T-helper 17 cell (primary cell): ENCODE data around the gene COX4I1. TPM values are rescaled to one million over a fixed set of nuclear protein-coding genes. Genes with fewer than 3 reads are reported as not detected.
"Not testable (repeated sequence)": the region's sequence is repeated elsewhere in the genome, so short reads cannot be mapped to it uniquely, and the experiment has no call there.

Experiments used
- ATAC-seq: fragments of 150-1000 bp; cut with Tn5 transposase; 2 replicates; pipeline ENCODE4 v1.10.0; 2021; ENCODE audit warnings: mild to moderate bottlenecking, moderate library complexity
- DNase-seq, 3 donors: peaks; one replicate each; pipeline versions ENCODE4 v3.0.0 to v3.0.0-alpha.2; 2020 to 2021
- H3K9me3 ChIP-seq: one replicate; pipeline ENCODE4 v1.7.0; 2013; ENCODE audit warnings: low read length, mild to moderate bottlenecking; ENCODE audit not compliant: control insufficient read depth, poor library complexity, severe bottlenecking
- H3K27ac Mint-ChIP-seq: one replicate; pipeline ENCODE4 v1.8.0; 2022; ENCODE audit warnings: mild to moderate bottlenecking, moderate library complexity, mixed read lengths
- H3K27me3 Mint-ChIP-seq: one replicate; pipeline ENCODE4 v1.8.0; 2022; ENCODE audit warnings: mixed read lengths
- H3K36me3 Mint-ChIP-seq: one replicate; pipeline ENCODE4 v1.8.0; 2022; ENCODE audit warnings: low read depth, mixed read lengths
- H3K4me1 Mint-ChIP-seq: one replicate; pipeline ENCODE4 v1.8.0; 2022; ENCODE audit warnings: mild to moderate bottlenecking, mixed read lengths
- H3K4me3 Mint-ChIP-seq: one replicate; pipeline ENCODE4 v1.8.0; 2022; ENCODE audit warnings: mild to moderate bottlenecking, moderate library complexity, mixed read lengths
- total RNA-seq, 4 donors: library from RNA in 2 of 4; stranded (reverse) in 2 of 4; gene quantifications; one replicate each; pipeline ENCODE4 v1.2.3 and lab custom pipeline; 2022 to 2026

Gene COX4I1
- total RNA-seq, 2 donors from 2014 or later: 526 to 533 TPM

GRCh38 chr16:85812811-85813700 is 13.6 kb downstream of the COX4I1 start:
- ATAC-seq (no peak), DNase-seq (no peak)
- Mint-ChIP-seq H3K27me3 (peaks cover 28% of the 10 kb centered on the region), H3K36me3 (no peaks in the 10 kb centered on the region), H3K4me3 (no peak overlapping the region), H3K27ac (no peak overlapping the region), H3K4me1 (no peaks in the 10 kb centered on the region)
- H3K9me3 ChIP-seq: no peaks in the 10 kb centered on the region

GRCh38 chr16:85816159-85816558 is 16.7 kb downstream of the COX4I1 start:
- no peak overlapping the region for H3K27ac Mint-ChIP-seq
- DNase-seq (no peak), ATAC-seq (no peak)
- H3K36me3 Mint-ChIP-seq: no peaks in the 10 kb centered on the region
- H3K27me3 Mint-ChIP-seq: peaks cover 28% of the 10 kb centered on the region
- H3K4me3 Mint-ChIP-seq: no peak overlapping the region
- H3K9me3 ChIP-seq: no peaks in the 10 kb centered on the region
- peaks cover 3% of the 10 kb centered on the region for H3K4me1 Mint-ChIP-seq

- not testable (repeated sequence) for H3K4me3 Mint-ChIP-seq, H3K9me3 ChIP-seq, H3K36me3 Mint-ChIP-seq, ATAC-seq, DNase-seq, H3K4me1 Mint-ChIP-seq, H3K27ac Mint-ChIP-seq
- H3K27me3 Mint-ChIP-seq: peaks cover 19% of the 10 kb centered on the region
These were observed 17.7 kb downstream of the COX4I1 start for GRCh38 chr16:85817195-85817594.

- Mint-ChIP-seq H3K27me3 (peaks cover 16% of the 10 kb centered on the region), H3K36me3 (no peaks in the 10 kb centered on the region), H3K4me1 (peaks cover 3% of the 10 kb centered on the region), H3K27ac (no peak overlapping the region), H3K4me3 (no peak overlapping the region)
- ATAC-seq: peak; percentile 76
- peak; percentile 64 to 76 (median 65) for DNase-seq
- no peaks in the 10 kb centered on the region for H3K9me3 ChIP-seq
These were observed 19.8 kb downstream of the COX4I1 start for GRCh38 chr16:85819245-85819644.

GRCh38 chr16:85819771-85820170 is 20.3 kb downstream of the COX4I1 start:
- Mint-ChIP-seq H3K4me3 (no peak overlapping the region), H3K27me3 (peaks cover 10% of the 10 kb centered on the region), H3K4me1 (peaks cover 3% of the 10 kb centered on the region), H3K27ac (no peak overlapping the region), H3K36me3 (no peaks in the 10 kb centered on the region)
- DNase-seq (no peak), ATAC-seq (no peak)
- no peaks in the 10 kb centered on the region for H3K9me3 ChIP-seq

- peaks cover 3% of the 10 kb centered on the region for H3K4me1 Mint-ChIP-seq
- no peak overlapping the region for H3K27ac Mint-ChIP-seq
- H3K4me3 Mint-ChIP-seq: no peak overlapping the region
- no peaks in the 10 kb centered on the region for H3K36me3 Mint-ChIP-seq
- ATAC-seq (peak; percentile 13), DNase-seq (no peak)
- no peaks in the 10 kb centered on the region for H3K9me3 ChIP-seq
- H3K27me3 Mint-ChIP-seq: peaks cover 5% of the 10 kb centered on the region
These were observed 21.3 kb downstream of the COX4I1 start for GRCh38 chr16:85820604-85821372.

GRCh38 chr16:85821390-85822135 is 22.1 kb downstream of the COX4I1 start:
- Mint-ChIP-seq H3K4me1 (peaks cover 3% of the 10 kb centered on the region), H3K4me3 (no peak overlapping the region), H3K27ac (no peak overlapping the region), H3K27me3 (peaks cover 4% of the 10 kb centered on the region), H3K36me3 (no peaks in the 10 kb centered on the region)
- no peaks in the 10 kb centered on the region for H3K9me3 ChIP-seq
- ATAC-seq: peak; percentile 86
- DNase-seq: peak; percentile 55 to 80 (median 62)

GRCh38 chr16:85822145-85822544 is 22.6 kb downstream of the COX4I1 start:
- Mint-ChIP-seq H3K36me3 (no peaks in the 10 kb centered on the region), H3K27me3 (peaks cover 4% of the 10 kb centered on the region), H3K4me3 (no peak overlapping the region), H3K4me1 (peaks cover 3% of the 10 kb centered on the region), H3K27ac (no peak overlapping the region)
- H3K9me3 ChIP-seq: no peaks in the 10 kb centered on the region
- DNase-seq: no peak
- no peak for ATAC-seq

- H3K36me3 Mint-ChIP-seq: no peaks in the 10 kb centered on the region
- no peak overlapping the region for H3K27ac Mint-ChIP-seq
- no peak overlapping the region for H3K4me3 Mint-ChIP-seq
- H3K27me3 Mint-ChIP-seq: peaks cover 4% of the 10 kb centered on the region
- ATAC-seq (no peak), DNase-seq (no peak)
- no peaks in the 10 kb centered on the region for H3K9me3 ChIP-seq
- H3K4me1 Mint-ChIP-seq: peaks cover 3% of the 10 kb centered on the region
These were observed 23.9 kb downstream of the COX4I1 start for GRCh38 chr16:85823328-85823920.

GRCh38 chr16:85824161-85825135 is 25.0 kb downstream of the COX4I1 start:
- Mint-ChIP-seq H3K36me3 (peaks cover 2% of the 10 kb centered on the region), H3K4me1 (peaks cover 5% of the 10 kb centered on the region), H3K27ac (no peak overlapping the region), H3K4me3 (no peak overlapping the region), H3K27me3 (peaks cover 4% of the 10 kb centered on the region)
- ATAC-seq (no peak), DNase-seq (no peak)
- no peaks in the 10 kb centered on the region for H3K9me3 ChIP-seq

GRCh38 chr16:85825326-85825725 is 25.8 kb downstream of the COX4I1 start:
- H3K4me3 Mint-ChIP-seq: no peak overlapping the region

GRCh38 chr16:85826686-85827247 is 27.3 kb downstream of the COX4I1 start:
- no peak overlapping the region for H3K27ac Mint-ChIP-seq
- DNase-seq: no peak
- no peak overlapping the region for H3K4me3 Mint-ChIP-seq
- ATAC-seq: no peak
- H3K27me3 Mint-ChIP-seq: peaks cover 21% of the 10 kb centered on the region
- peaks cover 4% of the 10 kb centered on the region for H3K36me3 Mint-ChIP-seq
- no peaks in the 10 kb centered on the region for H3K9me3 ChIP-seq
- peaks cover 4% of the 10 kb centered on the region for H3K4me1 Mint-ChIP-seq

More at GRCh38 chr16:85825326-85825725, 25.8 kb downstream of the COX4I1 start:
- no peak overlapping the region for H3K27ac Mint-ChIP-seq
- peaks cover 2% of the 10 kb centered on the region for H3K36me3 Mint-ChIP-seq
- no peaks in the 10 kb centered on the region for H3K9me3 ChIP-seq
- H3K27me3 Mint-ChIP-seq: peaks cover 6% of the 10 kb centered on the region
- DNase-seq: no peak
- H3K4me1 Mint-ChIP-seq: peaks cover 4% of the 10 kb centered on the region
- ATAC-seq: no peak
